ENCODE measurements around the gene BEST1. TPM values are rescaled to one million over a fixed set of nuclear protein-coding genes. Genes with fewer than 3 reads are reported as not detected.

Gene BEST1
- total and polyA plus RNA-seq, 4 donors: 3.5 to 8.0 (median 4.0) TPM

- H3K27ac ChIP-seq (ENCODE audit: low read depth in 1 of 2, low read length in 2 of 2): no peak overlapping the region
- no peaks in the 10 kb centered on the region for H3K9me3 ChIP-seq (ENCODE audit: control insufficient read depth, low read length)
- intact Hi-C loops (cut with DNase I): no loop called here
- H3K4me3 ChIP-seq (ENCODE audit: low read length in 2 of 2): no peak overlapping the region
- WGBS, 2 donors: 84 to 92% methylated on average over 13 of the region's 13 CpGs
- no peaks in the 10 kb centered on the region for H3K4me1 ChIP-seq (ENCODE audit: control insufficient read depth in 1 of 2, insufficient read depth in 2 of 2, low read length in 2 of 2)
- H3K27me3 ChIP-seq (ENCODE audit: control insufficient read depth in 1 of 2, insufficient read depth in 2 of 2, low read length in 1 of 2): no peaks in the 10 kb centered on the region
- H3K36me3 ChIP-seq (ENCODE audit: control insufficient read depth in 1 of 2, insufficient read depth in 2 of 2, low read length in 1 of 2): no peaks in the 10 kb centered on the region
- ATAC-seq (ENCODE audit: low FRiP score) (no peak), DNase-seq (peak in 1 of 2 donors; percentile 73)
These were observed 30.2 kb upstream of the BEST1 start for GRCh38 chr11:61919705-61920631.

- Histone ChIP-seq H3K9me3 (ENCODE audit: control insufficient read depth, low read length) (no peaks in the 10 kb centered on the region), H3K4me3 (ENCODE audit: low read length in 2 of 2) (no peak overlapping the region), H3K36me3 (ENCODE audit: control insufficient read depth in 1 of 2, insufficient read depth in 2 of 2, low read length in 1 of 2) (no peaks in the 10 kb centered on the region), H3K27ac (ENCODE audit: low read depth in 1 of 2, low read length in 2 of 2) (no peak overlapping the region), H3K4me1 (ENCODE audit: control insufficient read depth in 1 of 2, insufficient read depth in 2 of 2, low read length in 2 of 2) (no peaks in the 10 kb centered on the region), H3K27me3 (ENCODE audit: control insufficient read depth in 1 of 2, insufficient read depth in 2 of 2, low read length in 1 of 2) (no peaks in the 10 kb centered on the region)
- intact Hi-C loops (cut with DNase I): no loop called here
- 79 to 87% methylated on average over 3 of the region's 3 CpGs for WGBS, 2 donors
- no peak for ATAC-seq (ENCODE audit: low FRiP score)
- peak in 1 of 2 donors; percentile 37 for DNase-seq
These were observed 28.7 kb upstream of the BEST1 start for GRCh38 chr11:61921446-61921845.

- Histone ChIP-seq H3K4me1 (ENCODE audit: control insufficient read depth in 1 of 2, insufficient read depth in 2 of 2, low read length in 2 of 2) (no peaks in the 10 kb centered on the region), H3K36me3 (ENCODE audit: control insufficient read depth in 1 of 2, insufficient read depth in 2 of 2, low read length in 1 of 2) (no peaks in the 10 kb centered on the region), H3K4me3 (ENCODE audit: low read length in 2 of 2) (no peak overlapping the region), H3K27ac (ENCODE audit: low read depth in 1 of 2, low read length in 2 of 2) (no peak overlapping the region), H3K27me3 (ENCODE audit: control insufficient read depth in 1 of 2, insufficient read depth in 2 of 2, low read length in 1 of 2) (no peaks in the 10 kb centered on the region), H3K9me3 (ENCODE audit: control insufficient read depth, low read length) (no peaks in the 10 kb centered on the region)
- peak; percentile 87 to 90 for DNase-seq
- 50 to 53% methylated on average over 6 of the region's 6 CpGs for WGBS, 2 donors
- intact Hi-C loops (cut with DNase I): no loop called here
- ATAC-seq (ENCODE audit: low FRiP score): peak; percentile 74
These were observed 27.6 kb upstream of the BEST1 start for GRCh38 chr11:61922539-61922938.

- peak; percentile 85 for ATAC-seq (ENCODE audit: low FRiP score)
- Histone ChIP-seq H3K9me3 (ENCODE audit: control insufficient read depth, low read length) (no peaks in the 10 kb centered on the region), H3K27me3 (ENCODE audit: control insufficient read depth in 1 of 2, insufficient read depth in 2 of 2, low read length in 1 of 2) (no peaks in the 10 kb centered on the region), H3K27ac (ENCODE audit: low read depth in 1 of 2, low read length in 2 of 2) (no peak overlapping the region), H3K4me3 (ENCODE audit: low read length in 2 of 2) (no peak overlapping the region), H3K36me3 (ENCODE audit: control insufficient read depth in 1 of 2, insufficient read depth in 2 of 2, low read length in 1 of 2) (no peaks in the 10 kb centered on the region), H3K4me1 (ENCODE audit: control insufficient read depth in 1 of 2, insufficient read depth in 2 of 2, low read length in 2 of 2) (no peaks in the 10 kb centered on the region)
- DNase-seq: peak; percentile 80 to 87
- intact Hi-C loops (cut with DNase I): no loop called here
- WGBS, 2 donors: 66 to 76% methylated on average over 18 of the region's 18 CpGs
These were observed 26.7 kb upstream of the BEST1 start for GRCh38 chr11:61923166-61924063.

- no peaks in the 10 kb centered on the region for H3K36me3 ChIP-seq (ENCODE audit: control insufficient read depth in 1 of 2, insufficient read depth in 2 of 2, low read length in 1 of 2)
- H3K4me3 ChIP-seq (ENCODE audit: low read length in 2 of 2): no peak overlapping the region
- H3K9me3 ChIP-seq (ENCODE audit: control insufficient read depth, low read length): no peaks in the 10 kb centered on the region
- H3K27me3 ChIP-seq (ENCODE audit: control insufficient read depth in 1 of 2, insufficient read depth in 2 of 2, low read length in 1 of 2): no peaks in the 10 kb centered on the region
- H3K27ac ChIP-seq (ENCODE audit: low read depth in 1 of 2, low read length in 2 of 2): no peak overlapping the region
- WGBS, 2 donors: 73 to 79% methylated on average over 6 of the region's 6 CpGs
- ATAC-seq (ENCODE audit: low FRiP score): peak; percentile 17
- DNase-seq: no peak
- H3K4me1 ChIP-seq (ENCODE audit: control insufficient read depth in 1 of 2, insufficient read depth in 2 of 2, low read length in 2 of 2): no peaks in the 10 kb centered on the region
- intact Hi-C loops (cut with DNase I): no loop called here
These were observed 26.1 kb upstream of the BEST1 start for GRCh38 chr11:61924064-61924455.

GRCh38 chr11:61925736-61926135, 24.4 kb upstream of the BEST1 start:
- DNase-seq (no peak), ATAC-seq (ENCODE audit: low FRiP score) (no peak)
- 85 to 87% methylated on average over 2 of the region's 2 CpGs for WGBS, 2 donors
- intact Hi-C loops (cut with DNase I): no loop called here
- H3K9me3 ChIP-seq (ENCODE audit: control insufficient read depth, low read length): no peaks in the 10 kb centered on the region
- no peaks in the 10 kb centered on the region for H3K4me1 ChIP-seq (ENCODE audit: control insufficient read depth in 1 of 2, insufficient read depth in 2 of 2, low read length in 2 of 2)
- H3K27me3 ChIP-seq (ENCODE audit: control insufficient read depth in 1 of 2, insufficient read depth in 2 of 2, low read length in 1 of 2): no peaks in the 10 kb centered on the region
- H3K27ac ChIP-seq (ENCODE audit: low read depth in 1 of 2, low read length in 2 of 2): no peak overlapping the region
- H3K4me3 ChIP-seq (ENCODE audit: low read length in 2 of 2): no peak overlapping the region
- H3K36me3 ChIP-seq (ENCODE audit: control insufficient read depth in 1 of 2, insufficient read depth in 2 of 2, low read length in 1 of 2): no peaks in the 10 kb centered on the region

GRCh38 chr11:61926235-61926634, 23.9 kb upstream of the BEST1 start:
- Histone ChIP-seq H3K27ac (ENCODE audit: low read depth in 1 of 2, low read length in 2 of 2) (no peak overlapping the region), H3K36me3 (ENCODE audit: control insufficient read depth in 1 of 2, insufficient read depth in 2 of 2, low read length in 1 of 2) (no peaks in the 10 kb centered on the region), H3K4me3 (ENCODE audit: low read length in 2 of 2) (no peak overlapping the region), H3K27me3 (ENCODE audit: control insufficient read depth in 1 of 2, insufficient read depth in 2 of 2, low read length in 1 of 2) (no peaks in the 10 kb centered on the region), H3K4me1 (ENCODE audit: control insufficient read depth in 1 of 2, insufficient read depth in 2 of 2, low read length in 2 of 2) (no peaks in the 10 kb centered on the region), H3K9me3 (ENCODE audit: control insufficient read depth, low read length) (no peaks in the 10 kb centered on the region)
- ATAC-seq (ENCODE audit: low FRiP score) (no peak), DNase-seq (no peak)
- intact Hi-C loops (cut with DNase I): no loop called here
- WGBS, 2 donors: 83 to 93% methylated on average over 3 of the region's 3 CpGs

GRCh38 chr11:61927501-61927900, 22.6 kb upstream of the BEST1 start:
- Histone ChIP-seq H3K9me3 (ENCODE audit: control insufficient read depth, low read length) (no peaks in the 10 kb centered on the region), H3K4me3 (ENCODE audit: low read length in 2 of 2) (no peak overlapping the region), H3K36me3 (ENCODE audit: control insufficient read depth in 1 of 2, insufficient read depth in 2 of 2, low read length in 1 of 2) (no peaks in the 10 kb centered on the region), H3K27ac (ENCODE audit: low read depth in 1 of 2, low read length in 2 of 2) (no peak overlapping the region), H3K4me1 (ENCODE audit: control insufficient read depth in 1 of 2, insufficient read depth in 2 of 2, low read length in 2 of 2) (no peaks in the 10 kb centered on the region), H3K27me3 (ENCODE audit: control insufficient read depth in 1 of 2, insufficient read depth in 2 of 2, low read length in 1 of 2) (no peaks in the 10 kb centered on the region)
- DNase-seq (no peak), ATAC-seq (ENCODE audit: low FRiP score) (no peak)
- 100% methylated on average over 1 of the region's 1 CpG for WGBS, 2 donors
- intact Hi-C loops (cut with DNase I): no loop called here

Measured in aorta (tissue), 5 donors.